GM23248 (cell line): Measurements from ENCODE around the gene SLIT2. TPM values are rescaled to one million over a fixed set of nuclear protein-coding genes. Genes with fewer than 3 reads are reported as not detected.
A peak's percentile ranks its signal among the peaks of the same experiment; 100 is the strongest.

Source experiments
- DNase-seq: peaks from one replicate; pipeline ENCODE4 v3.0.0-alpha.2; 2015
- H2AFZ ChIP-seq: fragments of 200-600 bp; sonication (generic); 2 replicates; pipeline ENCODE4 v1.6.1; 2016; ENCODE audit warnings: antibody characterized with exemption
- H3F3A ChIP-seq: fragments of 200-600 bp; sonication (generic); 2 replicates; pipeline ENCODE4 v1.6.1; 2016; ENCODE audit warnings: mild to moderate bottlenecking, antibody characterized with exemption, mixed run types; ENCODE audit not compliant: insufficient read depth
- H3K27ac ChIP-seq: fragments of 200-600 bp; sonication (generic); 2 replicates; pipeline ENCODE4 v1.5.1; 2016; ENCODE audit warnings: mild to moderate bottlenecking
- H3K27me3 ChIP-seq: fragments of 200-600 bp; sonication (generic); replicated peaks from 2 replicates; pipeline ENCODE4 v1.6.1; 2016; ENCODE audit warnings: mild to moderate bottlenecking; ENCODE audit not compliant: insufficient read depth
- H3K36me3 ChIP-seq: fragments of 200-600 bp; sonication (generic); 2 replicates; pipeline ENCODE4 v1.6.1; 2016; ENCODE audit warnings: low read depth, mild to moderate bottlenecking
- H3K4me1 ChIP-seq: fragments of 200-600 bp; sonication (generic); 2 replicates; pipeline ENCODE4 v1.6.1; 2016; ENCODE audit warnings: mild to moderate bottlenecking; ENCODE audit not compliant: insufficient read depth
- H3K4me2 ChIP-seq: fragments of 200-600 bp; sonication (generic); one replicate; pipeline ENCODE4 v1.6.1; 2016; ENCODE audit warnings: mild to moderate bottlenecking; ENCODE audit not compliant: unreplicated experiment
- H3K4me3 ChIP-seq: fragments of 200-600 bp; sonication (generic); 2 replicates; pipeline ENCODE4 v1.5.1; 2016; ENCODE audit warnings: mild to moderate bottlenecking
- H3K79me2 ChIP-seq: fragments of 200-600 bp; sonication (generic); 2 replicates; pipeline ENCODE4 v1.6.1; 2016; ENCODE audit warnings: mild to moderate bottlenecking; ENCODE audit not compliant: insufficient read depth
- H3K9ac ChIP-seq: fragments of 200-600 bp; sonication (generic); 2 replicates; pipeline ENCODE4 v1.6.1; 2016; ENCODE audit warnings: mild to moderate bottlenecking
- H3K9me2 ChIP-seq: fragments of 200-600 bp; sonication (generic); 2 replicates; pipeline ENCODE4 v1.6.1; 2016; ENCODE audit warnings: mixed run types, mild to moderate bottlenecking, moderate library complexity; ENCODE audit not compliant: insufficient read depth
- H3K9me3 ChIP-seq: fragments of 200-600 bp; sonication (generic); one replicate; pipeline ENCODE4 v1.6.1; 2017; ENCODE audit warnings: low read depth
- H4K20me1 ChIP-seq: fragments of 200-600 bp; sonication (generic); 2 replicates; pipeline ENCODE4 v1.6.0; 2016; ENCODE audit not compliant: insufficient read depth
- EZH2 ChIP-seq: fragments of 200-600 bp; sonication (generic); IDR thresholded peaks from 2 replicates; pipeline ENCODE4 v1.6.1; 2018; ENCODE audit warnings: antibody characterized with exemption, mild to moderate bottlenecking; ENCODE audit not compliant: insufficient read depth, poor library complexity, severe bottlenecking
- EZH2phosphoT487 ChIP-seq: fragments of 200-600 bp; sonication (generic); IDR thresholded peaks from 2 replicates; pipeline ENCODE4 v1.6.1; 2018; ENCODE audit warnings: antibody characterized with exemption, moderate library complexity, mild to moderate bottlenecking, low read depth; ENCODE audit not compliant: insufficient read depth
- WGBS, 2 experiments: methylation state at CpG; one replicate each; pipeline ENCODE4 v1.1.6; 2015 to 2017; ENCODE audit warnings: low lambda C conversion rate in 2 of 2, low coverage in 1 of 2; ENCODE audit errors: missing lambda C conversion rate in 2 of 2; 5-methylcytosine and 5-hydroxymethylcytosine counted together
- in situ Hi-C: fragments of 300-500 bp; cut with MboI; formaldehyde crosslinking; loops from 2 replicates; pipeline ENCODE4 v1.15.0; 2020
- polyA plus RNA-seq: library from polyadenylated mRNA; unstranded; fragments of >200 nt; fragmentation: Nextera tagmentation; extraction: Ambion mirVana; gene quantifications from 2 replicates; pipeline ENCODE4 v1.2.1, GENCODE V29; 2016
- total RNA-seq: library from RNA; depleted of rRNA; stranded (reverse); fragments of >200 nt; shearing (Covaris generic); gene quantifications from 2 replicates; pipeline ENCODE4 v1.2.3, GENCODE V29; 2014

SLIT2 gene
- total and polyA plus RNA-seq, 2 experiments from 2014 or later: 23.0 to 50.8 TPM

DNA sequence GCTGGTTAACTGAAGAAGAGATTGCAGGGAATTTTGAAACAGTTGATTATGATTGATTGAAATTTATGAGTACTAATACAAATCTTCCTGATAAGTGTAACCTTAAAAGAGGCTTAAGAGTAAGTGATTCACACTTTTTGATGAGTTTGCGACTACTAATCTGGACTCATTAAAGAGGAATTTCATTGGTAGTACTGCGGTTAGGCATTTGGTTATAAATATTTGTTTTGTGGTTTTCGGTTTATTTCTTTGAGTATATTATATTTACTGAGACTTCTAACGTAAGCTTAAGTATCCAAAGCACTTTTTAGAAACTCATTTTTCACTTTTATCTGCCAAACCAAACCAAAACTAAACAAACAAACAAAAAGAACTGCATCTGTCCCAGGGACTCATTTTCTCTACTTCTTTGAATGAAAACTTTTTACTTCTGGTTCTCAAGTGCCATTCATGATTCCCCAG lies 20.7 kb downstream of the SLIT2 start:
- no peaks in the 10 kb centered on the region for H3K9me3 ChIP-seq
- no peaks in the 10 kb centered on the region for H3K27me3 ChIP-seq
- H3K4me2 ChIP-seq: peak overlapping the region; percentile 38
- DNase-seq: peak; percentile 62
- no peak overlapping the region for H2AFZ ChIP-seq
- peaks cover 18% of the 10 kb centered on the region; the same call in 1 of the 2 replicates for H3K4me1 ChIP-seq
- no peaks in the 10 kb centered on the region for H3K9me2 ChIP-seq
- H3K9ac ChIP-seq: no peak overlapping the region
- peaks cover 88% of the 10 kb centered on the region for H3K79me2 ChIP-seq
- H3K36me3 ChIP-seq: peaks cover 32% of the 10 kb centered on the region; the same call in 1 of the 2 replicates
- TF ChIP-seq EZH2phosphoT487 (peak; percentile 75; the same call in 1 of the 2 replicates), EZH2 (no peak)
- no peak overlapping the region for H3K4me3 ChIP-seq
- in situ Hi-C loops: no loop called here
- H3K27ac ChIP-seq: no peak overlapping the region
- 23 to 25% methylated on average over 4 of the region's 4 CpGs for WGBS, 2 experiments
- H4K20me1 ChIP-seq: no peaks in the 10 kb centered on the region; the same call in 1 of the 2 replicates
- peaks cover 30% of the 10 kb centered on the region; the same call in 1 of the 2 replicates for H3F3A ChIP-seq

GRCh38 chr4:20273793-20274192 lies 22.1 kb downstream of the SLIT2 start:
- Histone ChIP-seq H3K9me3 (no peaks in the 10 kb centered on the region), H3K36me3 (peaks cover 26% of the 10 kb centered on the region; the same call in 1 of the 2 replicates), H3K9ac (no peak overlapping the region), H3K27ac (no peak overlapping the region), H2AFZ (no peak overlapping the region), H3K27me3 (no peaks in the 10 kb centered on the region), H3K4me1 (peaks cover 9% of the 10 kb centered on the region; the same call in 1 of the 2 replicates), H3F3A (peaks cover 26% of the 10 kb centered on the region; the same call in 1 of the 2 replicates), H3K4me3 (no peak overlapping the region), H3K79me2 (peaks cover 90% of the 10 kb centered on the region), H3K4me2 (no peak overlapping the region), H3K9me2 (no peaks in the 10 kb centered on the region), H4K20me1 (no peaks in the 10 kb centered on the region; the same call in 1 of the 2 replicates)
- TF ChIP-seq EZH2: no peak
- DNase-seq: no peak
- 97 to 98% methylated on average over 11 of the region's 11 CpGs for WGBS, 2 experiments
- in situ Hi-C loops: no loop called here

GRCh38 chr4:20276848-20277247 lies 25.1 kb downstream of the SLIT2 start:
- WGBS, 2 experiments: 93 to 96% methylated on average over 5 of the region's 5 CpGs
- no peak for TF ChIP-seq EZH2phosphoT487
- TF ChIP-seq EZH2: no peak
- in situ Hi-C loops: no loop called here
- no peak overlapping the region for H3K27ac ChIP-seq
- no peak overlapping the region for H3K9ac ChIP-seq
- no peak overlapping the region for H3K4me2 ChIP-seq
- no peak overlapping the region for H3K4me3 ChIP-seq
- no peak overlapping the region for H2AFZ ChIP-seq
- H3K79me2 ChIP-seq: peaks cover 90% of the 10 kb centered on the region
- H3K9me2 ChIP-seq: no peaks in the 10 kb centered on the region
- no peaks in the 10 kb centered on the region for H3K27me3 ChIP-seq
- H3K36me3 ChIP-seq: peaks cover 14% of the 10 kb centered on the region; the same call in 1 of the 2 replicates
- H3F3A ChIP-seq: peaks cover 29% of the 10 kb centered on the region
- no peaks in the 10 kb centered on the region; the same call in 1 of the 2 replicates for H4K20me1 ChIP-seq
- H3K9me3 ChIP-seq: no peaks in the 10 kb centered on the region
- peaks cover 9% of the 10 kb centered on the region; the same call in 1 of the 2 replicates for H3K4me1 ChIP-seq
- no peak for DNase-seq

DNA sequence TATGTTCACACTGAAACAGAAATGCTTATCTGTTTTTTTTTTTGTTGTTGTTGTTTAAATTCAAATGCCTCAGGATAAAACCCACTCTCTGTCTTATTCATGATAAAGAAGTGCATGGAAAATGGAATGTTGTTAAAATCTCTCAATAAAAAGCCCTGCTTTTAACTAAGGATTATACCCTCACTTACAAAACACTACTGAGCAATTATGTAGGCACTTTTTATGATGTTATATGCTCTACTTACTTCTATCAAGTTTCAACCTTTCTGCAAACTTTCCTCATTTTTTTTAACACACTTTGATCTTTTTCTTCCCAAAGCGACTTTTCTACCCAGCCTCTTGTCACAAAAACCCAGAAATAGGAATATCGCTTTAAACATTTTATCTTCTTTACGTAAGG lies 26.5 kb downstream of the SLIT2 start:
- Histone ChIP-seq H3K79me2 (peaks cover 83% of the 10 kb centered on the region), H3K9me3 (no peaks in the 10 kb centered on the region), H3K4me3 (no peak overlapping the region), H2AFZ (no peak overlapping the region), H3K9me2 (no peaks in the 10 kb centered on the region), H3K4me1 (no peaks in the 10 kb centered on the region), H3K9ac (no peak overlapping the region), H3K4me2 (no peak overlapping the region), H4K20me1 (no peaks in the 10 kb centered on the region), H3K27me3 (no peaks in the 10 kb centered on the region), H3K36me3 (peaks cover 18% of the 10 kb centered on the region; the same call in 1 of the 2 replicates), H3F3A (peaks cover 26% of the 10 kb centered on the region), H3K27ac (no peak overlapping the region)
- TF ChIP-seq EZH2 (no peak), EZH2phosphoT487 (no peak)
- 97 to 99% methylated on average over 3 of the region's 3 CpGs for WGBS, 2 experiments
- in situ Hi-C loops: no loop called here
- DNase-seq: no peak

DNA sequence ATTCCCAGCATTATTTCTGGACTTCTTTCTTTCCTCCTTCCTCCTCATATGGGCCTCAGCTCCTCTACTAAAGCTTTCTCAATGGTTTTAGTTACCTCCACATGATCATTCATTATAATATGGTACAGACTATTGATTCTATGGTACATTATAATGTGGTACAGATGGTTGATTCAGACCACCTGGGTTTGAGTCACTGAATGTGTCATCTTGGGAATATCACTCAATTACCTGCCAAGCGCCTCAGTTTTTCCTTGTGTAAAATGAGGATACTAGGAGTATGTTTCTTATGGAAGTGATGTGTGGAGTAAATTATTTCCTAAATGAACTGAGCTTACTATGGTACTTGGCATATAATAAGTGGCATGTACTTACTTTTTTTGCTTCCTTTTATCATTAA lies 27.7 kb downstream of the SLIT2 start:
- WGBS, 2 experiments: 97 to 100% methylated on average over 1 of the region's 1 CpG
- Histone ChIP-seq H3K27me3 (no peaks in the 10 kb centered on the region), H3K4me3 (no peak overlapping the region), H3K9me3 (no peaks in the 10 kb centered on the region), H3K79me2 (peaks cover 83% of the 10 kb centered on the region), H3F3A (peaks cover 26% of the 10 kb centered on the region), H3K4me2 (no peak overlapping the region), H3K36me3 (peaks cover 8% of the 10 kb centered on the region; the same call in 1 of the 2 replicates), H3K9ac (no peak overlapping the region), H3K9me2 (no peaks in the 10 kb centered on the region), H3K27ac (no peak overlapping the region), H3K4me1 (no peaks in the 10 kb centered on the region), H4K20me1 (no peaks in the 10 kb centered on the region), H2AFZ (no peak overlapping the region)
- no peak for TF ChIP-seq EZH2phosphoT487
- no peak for DNase-seq
- in situ Hi-C loops: no loop called here
